SHP77 (cell line): Measurements from ENCODE around the gene SPRY2.

Experiments
- DNase-seq, 2 experiments: peaks; one replicate each; lab custom pipeline; 2025; lab: John Stamatoyannopoulos, UW

SPRY2 gene

DNA sequence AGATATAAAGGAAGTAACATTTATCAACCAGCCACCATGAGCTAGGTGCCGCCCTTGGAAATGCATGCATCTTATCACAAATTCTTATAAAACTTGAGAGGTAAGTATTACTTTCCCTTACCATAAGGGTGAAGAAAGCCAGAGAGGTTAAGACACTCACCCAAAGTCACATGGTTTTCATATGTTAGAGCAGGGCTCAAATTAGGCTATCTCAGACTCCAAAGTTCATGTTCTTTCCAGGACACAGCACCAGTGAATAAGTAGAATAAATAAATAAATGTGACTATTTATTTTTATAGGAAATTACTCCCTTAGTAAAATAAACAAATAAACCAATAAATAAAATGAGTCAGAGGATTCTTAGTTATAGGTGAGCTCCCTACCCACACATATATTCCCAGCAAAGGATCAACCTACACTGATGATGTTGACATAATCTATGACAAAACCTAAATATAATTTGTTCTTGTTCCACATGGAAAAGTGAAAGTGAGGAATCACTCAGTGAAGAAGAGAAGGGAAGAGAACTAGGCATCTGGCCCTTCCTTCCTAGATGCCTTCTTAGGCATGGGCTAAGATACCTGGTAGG, 27.2 kb downstream of the SPRY2 start:
- DNase-seq: no peak

DNA sequence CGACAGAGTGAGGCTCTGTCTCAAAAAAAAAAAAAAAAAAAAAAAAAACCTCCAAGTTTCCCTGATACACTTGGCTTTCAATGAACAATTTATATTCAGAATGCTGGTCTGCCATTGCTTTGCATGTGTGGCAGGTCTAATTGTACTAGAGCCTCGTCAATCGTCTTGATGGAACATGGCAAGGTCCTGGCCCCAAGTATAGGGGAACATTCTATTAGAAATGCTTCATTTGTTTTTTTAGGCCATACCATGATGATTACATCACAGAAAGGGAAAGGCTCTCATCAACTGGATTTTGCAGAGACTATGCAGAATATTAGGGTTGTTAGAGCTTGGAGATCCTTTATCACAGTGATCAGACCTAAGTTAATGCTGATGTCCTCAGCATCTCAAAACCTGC, 28.0 kb downstream of the SPRY2 start:
- DNase-seq: no peak

DNA sequence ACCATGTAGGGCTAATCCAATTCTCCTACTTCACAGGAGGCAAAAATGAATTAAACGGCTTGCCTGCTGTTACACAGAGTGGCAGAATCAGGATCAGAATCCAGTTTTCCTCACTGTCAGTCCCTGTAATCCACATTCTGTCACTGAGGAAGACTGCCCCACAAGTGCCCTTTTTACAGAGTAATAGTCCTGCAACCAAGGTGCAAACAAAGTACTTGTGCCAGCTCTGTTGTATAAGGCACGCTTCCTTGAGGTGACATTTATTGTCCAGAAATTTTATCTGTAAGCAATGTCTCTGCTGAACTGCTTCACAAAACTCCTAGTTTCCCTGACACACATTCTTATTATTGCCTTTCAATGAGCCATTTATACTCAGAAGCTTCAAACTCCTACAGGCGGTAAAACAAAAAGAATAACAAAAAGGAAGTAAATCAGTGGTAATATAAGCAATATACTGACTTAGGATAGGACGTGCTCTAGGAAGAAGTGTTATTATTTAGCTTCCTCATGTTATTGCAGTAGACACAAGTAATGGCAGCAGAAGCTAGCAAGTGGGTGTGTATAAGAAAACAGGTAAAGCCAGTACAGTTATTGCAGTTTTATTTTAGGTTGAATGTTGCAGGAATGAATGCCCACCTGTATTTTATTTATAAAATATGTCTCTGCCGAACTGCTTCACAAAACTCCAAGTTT, 28.8 kb downstream of the SPRY2 start:
- DNase-seq: no peak

DNA sequence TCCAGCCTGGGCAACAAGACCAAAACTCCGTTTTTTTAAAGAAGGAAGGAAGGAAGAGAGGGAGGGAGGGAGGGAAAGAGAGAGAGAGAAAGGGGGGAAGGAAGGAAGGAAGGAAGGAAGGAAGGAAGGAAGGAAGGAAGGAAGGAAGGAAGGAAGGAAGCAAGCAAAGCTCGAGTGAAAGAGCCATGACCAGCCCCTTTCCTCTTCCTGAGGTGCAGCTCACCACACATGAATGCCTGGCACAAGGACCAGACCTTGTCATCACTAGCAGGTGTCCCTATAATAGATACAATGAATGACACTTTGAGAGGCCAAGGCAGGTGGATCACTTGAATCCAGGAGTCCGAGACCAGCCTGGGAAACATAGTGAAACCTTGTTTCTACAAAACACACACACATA, 31.0 kb downstream of the SPRY2 start:
- DNase-seq: peak; percentile 1

DNA sequence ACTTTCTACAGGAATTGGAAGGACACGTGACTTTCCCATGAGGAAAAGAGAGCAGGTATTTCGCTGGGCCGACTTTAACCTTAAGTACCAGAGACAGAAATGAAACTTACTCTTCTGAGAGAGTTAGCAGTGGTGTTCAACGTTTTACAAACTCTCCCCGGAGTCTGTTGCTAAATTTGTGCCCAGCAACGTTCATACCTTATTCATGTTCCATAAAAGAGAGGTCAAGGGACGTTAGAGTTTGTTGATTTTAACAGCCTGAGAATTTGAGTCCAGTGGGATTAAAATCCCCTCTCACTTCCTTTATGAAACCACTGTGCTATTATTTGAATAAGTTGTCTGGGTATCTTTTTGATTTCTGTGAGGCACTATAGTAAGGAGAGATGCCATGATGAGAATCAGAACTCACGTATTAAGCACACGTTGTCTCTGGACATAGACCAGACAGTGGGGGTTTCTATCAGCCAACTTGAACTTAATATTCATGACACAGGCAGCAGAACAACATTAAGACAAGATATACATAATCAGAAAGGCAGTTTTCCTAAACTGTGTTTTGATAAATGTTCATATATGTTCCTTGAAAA, 33.4 kb downstream of the SPRY2 start:
- DNase-seq: no peak

DNA sequence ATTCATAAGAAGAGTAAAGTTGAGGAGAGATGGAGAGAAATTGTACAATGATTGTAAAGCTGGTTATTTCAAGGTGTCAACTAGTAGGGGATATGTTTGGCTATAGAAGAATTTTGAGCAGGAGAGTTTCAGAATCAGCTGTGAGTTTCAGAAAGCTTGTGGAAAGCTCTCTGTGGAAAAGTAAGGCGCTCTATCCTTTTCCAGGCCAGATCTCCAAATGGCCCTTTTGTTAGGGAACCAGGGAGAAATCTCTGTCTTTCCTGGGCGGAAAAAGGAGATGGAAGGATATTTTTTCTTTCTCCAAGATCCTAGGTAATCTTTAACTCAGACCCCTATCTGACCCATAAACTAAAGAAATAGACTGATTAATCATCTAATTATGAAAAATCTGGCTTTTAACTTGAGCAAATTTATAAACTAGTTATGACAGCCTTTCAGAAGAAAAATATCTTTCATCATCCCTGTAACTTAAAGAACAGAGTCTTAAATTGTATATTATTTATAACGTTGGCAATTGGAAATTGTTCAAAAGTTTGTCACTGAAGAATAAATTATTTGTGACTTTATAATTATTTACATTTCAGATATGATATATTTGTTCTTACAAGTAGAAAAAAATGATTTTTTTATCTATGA, 34.5 kb downstream of the SPRY2 start:
- DNase-seq: no peak

DNA sequence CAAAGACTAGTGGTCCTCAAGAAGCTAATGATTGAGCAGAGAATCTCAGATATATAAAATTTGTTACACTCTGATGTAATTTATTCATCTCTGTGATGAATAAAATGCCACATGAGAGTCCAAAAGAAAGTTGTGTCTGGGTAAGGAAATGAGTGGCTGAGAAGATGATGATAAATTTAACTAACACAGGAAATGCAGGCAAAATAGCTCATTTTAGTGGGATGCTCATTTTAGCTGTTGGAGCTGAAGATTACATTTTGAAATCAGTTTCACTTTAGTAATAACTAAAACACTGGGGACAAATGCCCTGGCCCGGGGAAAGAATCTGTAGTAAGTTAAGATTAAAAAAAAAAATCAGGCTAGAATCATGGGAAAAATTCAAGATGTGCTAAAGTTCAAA, 35.2 kb downstream of the SPRY2 start:
- no peak for DNase-seq

DNA sequence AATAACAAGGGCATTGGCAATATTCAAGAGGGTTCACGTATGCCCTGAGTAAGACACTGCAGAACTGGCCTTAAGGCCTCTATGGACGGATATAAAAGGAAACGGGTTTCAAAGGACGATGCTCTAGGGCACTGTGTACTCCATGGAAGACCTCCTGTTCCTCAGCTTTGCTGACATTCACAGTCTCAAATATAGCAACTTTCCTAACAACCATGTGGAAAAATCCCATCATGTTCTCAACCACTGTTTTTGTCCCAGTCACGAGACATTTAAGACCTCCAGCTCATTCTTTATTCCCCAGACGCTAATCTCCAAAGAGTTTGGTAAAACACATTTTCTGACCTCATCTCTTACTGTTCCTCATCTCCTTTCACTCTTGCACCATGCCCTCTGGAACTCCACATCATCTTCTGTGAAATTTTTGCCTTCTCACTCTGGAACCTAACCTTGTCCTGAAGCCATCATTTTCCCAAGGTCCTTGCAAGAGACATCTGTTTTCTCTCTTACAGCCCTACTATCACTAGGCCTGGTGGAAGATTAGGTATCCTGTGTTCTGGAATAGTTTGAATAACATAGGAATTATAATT, 37.6 kb downstream of the SPRY2 start:
- DNase-seq: no peak

DNA sequence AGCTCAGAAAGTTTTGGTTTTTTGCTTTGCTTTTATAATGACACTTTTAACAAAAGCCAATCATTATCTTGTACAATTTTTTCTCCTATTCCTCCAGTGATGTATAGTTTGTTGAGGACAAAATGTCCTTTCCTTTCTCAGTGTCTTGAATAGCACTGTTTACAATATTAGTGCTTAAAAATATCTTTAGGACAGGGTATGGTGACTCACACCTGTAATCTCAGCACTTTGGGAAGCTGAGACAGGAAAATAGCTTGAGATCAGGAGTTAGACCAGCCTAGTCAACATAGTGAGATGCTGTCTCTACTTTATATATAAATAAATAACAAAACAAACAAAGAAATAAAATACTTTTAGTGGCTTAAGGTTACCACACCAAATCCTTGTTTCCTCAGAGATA, 41.9 kb downstream of the SPRY2 start:
- no peak for DNase-seq

DNA sequence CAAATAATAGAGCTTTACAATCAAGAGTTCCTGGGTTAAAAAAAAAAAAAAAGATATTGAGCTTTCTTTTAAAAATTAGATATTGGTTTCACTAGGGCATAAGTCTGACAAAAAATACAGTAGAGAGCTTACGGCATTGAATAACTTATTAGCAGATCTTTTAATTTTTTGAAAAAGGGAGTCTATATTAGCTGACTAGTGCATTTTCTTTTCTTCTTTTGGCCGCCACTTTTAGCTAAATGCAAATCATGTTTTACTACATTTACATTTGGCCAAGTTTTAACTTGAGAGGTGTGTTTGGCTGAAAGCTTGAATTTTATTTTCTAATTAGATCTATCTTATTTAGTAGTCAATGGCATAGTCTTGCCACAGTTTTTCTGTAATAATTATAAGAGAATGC, 43.4 kb downstream of the SPRY2 start:
- DNase-seq: no peak

DNA sequence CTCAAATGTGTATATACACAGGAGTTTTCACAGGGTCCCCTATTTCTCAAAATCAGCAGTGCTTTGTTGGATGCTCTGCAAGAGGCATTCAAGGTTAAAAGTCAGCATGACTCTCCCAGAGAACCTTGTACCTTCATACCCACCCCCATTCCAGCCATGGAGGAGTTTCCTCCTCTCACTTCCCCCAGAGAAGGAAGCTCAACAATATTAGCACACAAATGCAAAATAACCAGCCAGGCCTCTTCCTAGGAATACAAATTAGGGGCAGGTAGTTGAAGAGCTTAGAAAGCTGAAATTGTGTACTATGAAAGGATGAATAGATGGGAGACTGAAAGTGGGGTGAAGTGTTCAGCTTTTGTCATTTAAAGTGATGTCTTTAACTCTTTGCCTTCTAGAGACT, 43.8 kb downstream of the SPRY2 start:
- no peak for DNase-seq

DNA sequence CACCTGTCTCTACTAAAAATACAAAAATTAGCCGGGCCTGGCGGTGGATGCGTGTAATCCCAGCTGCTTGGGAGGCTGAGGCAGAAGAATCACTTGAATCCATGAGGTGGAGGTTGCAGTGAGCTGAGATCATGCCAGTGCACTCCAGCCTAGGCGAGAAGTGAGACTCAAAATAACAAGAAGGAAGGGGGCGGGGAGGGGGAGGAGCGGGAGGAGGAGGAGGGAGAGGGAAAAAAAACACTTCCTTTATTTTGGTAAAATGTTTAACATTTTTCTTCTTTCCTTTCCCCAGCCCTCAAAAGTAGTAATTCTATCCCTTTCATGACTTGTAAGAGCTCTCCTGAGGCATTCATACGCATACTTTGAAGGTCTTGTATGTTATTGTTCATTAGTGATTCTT, 44.3 kb downstream of the SPRY2 start:
- no peak for DNase-seq

DNA sequence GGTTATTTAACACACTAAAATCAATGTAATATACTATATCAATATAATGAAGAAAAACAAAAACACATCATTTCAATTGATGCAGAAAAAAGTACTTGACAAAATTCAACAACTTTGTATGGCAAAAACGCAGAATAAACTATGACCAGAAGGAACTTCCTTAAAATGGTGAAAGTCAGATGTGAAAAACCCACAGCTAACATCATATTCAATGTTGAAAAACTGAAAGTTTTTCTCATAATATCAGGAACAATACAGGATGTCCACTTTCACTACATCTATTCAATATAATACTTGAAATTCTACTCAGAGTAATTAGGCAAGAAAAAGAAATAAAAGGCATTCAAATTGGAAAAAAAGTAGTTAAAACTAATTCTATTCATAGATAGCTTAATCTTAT, 50.3 kb downstream of the SPRY2 start:
- no peak for DNase-seq
